HepG2 (cell line): ENCODE data around the gene ADGRG6. TPM values are rescaled to one million over a fixed set of nuclear protein-coding genes. Genes with fewer than 3 reads are reported as not detected.

Experiments
- BORCS8-MEF2B ChIP-seq: sonication (generic); formaldehyde crosslinking; IDR thresholded peaks from 2 replicates; pipeline ENCODE4 v1.8.0; 2022; ENCODE audit warnings: mild to moderate bottlenecking, missing genetic modification reagents
- CBX5 ChIP-seq: sonication (generic); formaldehyde crosslinking; IDR thresholded peaks from 2 replicates; pipeline ENCODE4 v1.4.0; 2020; ENCODE audit warnings: missing genetic modification reagents, borderline replicate concordance
- DMTF1 ChIP-seq: sonication (generic); formaldehyde crosslinking; IDR thresholded peaks from 2 replicates; pipeline ENCODE4 v1.4.0; 2020; ENCODE audit warnings: mild to moderate bottlenecking, missing genetic modification reagents
- KIAA2018 ChIP-seq: sonication (generic); formaldehyde crosslinking; IDR thresholded peaks from 2 replicates; pipeline ENCODE4 v1.5.0; 2020; ENCODE audit warnings: mild to moderate bottlenecking, missing genetic modification reagents, borderline replicate concordance
- MTF2 ChIP-seq: sonication (generic); formaldehyde crosslinking; IDR thresholded peaks from 2 replicates; pipeline ENCODE4 v1.5.0; 2020; ENCODE audit warnings: missing genetic modification reagents, borderline replicate concordance
- MXD4 ChIP-seq: IDR thresholded peaks from 2 replicates; pipeline ENCODE4 v1.6.1; 2016; ENCODE audit warnings: mild to moderate bottlenecking, missing biosample characterization, missing genetic modification reagents
- NR2C2 ChIP-seq: sonication (generic); formaldehyde crosslinking; IDR thresholded peaks from 2 replicates; pipeline ENCODE4 v1.4.0; 2020; ENCODE audit warnings: missing genetic modification reagents, mild to moderate bottlenecking, moderate library complexity, borderline replicate concordance
- PBX3 ChIP-seq: sonication (generic); formaldehyde crosslinking; IDR thresholded peaks from 2 replicates; pipeline ENCODE4 v1.8.1; 2023; ENCODE audit warnings: missing genetic modification reagents, inconsistent platforms, borderline replicate concordance
- POGK ChIP-seq: sonication (generic); formaldehyde crosslinking; conservative IDR thresholded peaks from 2 replicates; pipeline ENCODE4 v1.8.0; 2022; ENCODE audit warnings: mild to moderate bottlenecking, moderate library complexity, missing genetic modification reagents
- RFXANK ChIP-seq: IDR thresholded peaks from 2 replicates; pipeline ENCODE4 v1.6.1; 2016
- SKI ChIP-seq: fragments of 450-650 bp; IDR thresholded peaks from one replicate; pipeline ENCODE4 v1.6.1; 2018; ENCODE audit warnings: mild to moderate bottlenecking; ENCODE audit not compliant: partially characterized antibody
- ZNF232 ChIP-seq: sonication (generic); formaldehyde crosslinking; IDR thresholded peaks from 2 replicates; pipeline ENCODE4 v1.4.0; 2020; ENCODE audit warnings: missing genetic modification reagents, borderline replicate concordance
- ZNF264 ChIP-seq: sonication (generic); formaldehyde crosslinking; IDR thresholded peaks from 2 replicates; pipeline ENCODE4 v1.4.0; 2020; ENCODE audit warnings: missing genetic modification reagents
- ZNF414 ChIP-seq: sonication (generic); formaldehyde crosslinking; IDR thresholded peaks from 2 replicates; pipeline ENCODE4 v1.5.0; 2020; ENCODE audit warnings: missing genetic modification reagents
- ZNF44 ChIP-seq: sonication (generic); formaldehyde crosslinking; IDR thresholded peaks from 2 replicates; pipeline ENCODE4 v1.5.1; 2020; ENCODE audit warnings: mild to moderate bottlenecking, missing genetic modification reagents
- ZNF841 ChIP-seq: sonication (generic); formaldehyde crosslinking; IDR thresholded peaks from 2 replicates; pipeline ENCODE4 v1.8.1; 2023; ENCODE audit warnings: missing genetic modification reagents, borderline replicate concordance
- polyA plus RNA-seq, 8 experiments: library from polyadenylated mRNA; depleted of rRNA in 3 of 8; stranded (reverse) in 7 of 8; unstranded in 1 of 8; fragments of >200 nt; fragmentation: Illumina TruSeq in 4 of 8; extraction: Trizol in 4 of 8; gene quantifications; 2 replicates each; pipeline versions ENCODE4 v1.2.1 to v1.2.3, GENCODE V29; 2011 to 2016; ENCODE audit warnings: low read depth in 4 of 8, missing spikeins in 1 of 8, mixed read lengths in 1 of 8; ENCODE audit not compliant: insufficient read depth in 1 of 8
- total RNA-seq, 5 experiments: library from RNA; depleted of rRNA; stranded (reverse); fragments of >200 nt; fragmentation: Illumina TruSeq; extraction: Trizol; gene quantifications; 2 replicates each; pipeline ENCODE4 v1.2.3, GENCODE V29; 2016; ENCODE audit warnings: low read depth in 1 of 5

ADGRG6 gene
- total and polyA plus RNA-seq, 2 of the 13 experiments (the other 11 are each of a cell fraction or from before 2014, with no cell fraction given): 129 to 249 TPM

- TF ChIP-seq KIAA2018 (CRISPR knock-in tag) (no peak), POGK (CRISPR knock-in tag) (no peak), SKI (no peak), ZNF44 (CRISPR knock-in tag) (no peak), MTF2 (CRISPR knock-in tag) (no peak), CBX5 (CRISPR knock-in tag) (no peak), ZNF264 (CRISPR knock-in tag) (no peak; the same call in 1 of the 2 replicates), ZNF414 (no peak), BORCS8-MEF2B (no peak), ZNF232 (CRISPR knock-in tag) (no peak), NR2C2 (CRISPR knock-in tag) (peak; percentile 50; the same call in 1 of the 2 replicates), RFXANK (CRISPR knock-in tag) (no peak), DMTF1 (no peak), ZNF841 (CRISPR knock-in tag) (no peak), PBX3 (CRISPR knock-in tag) (no peak), MXD4 (CRISPR knock-in tag) (no peak)
Observed at GRCh38 chr6:142331075-142331551, 29.3 kb downstream of the ADGRG6 start (continued).
